Umbilical cord (tissue), 2 donors: ENCODE data around the gene APOBEC3C. TPM values are rescaled to one million over a fixed set of nuclear protein-coding genes. Genes with fewer than 3 reads are reported as not detected.
"Not testable (repeated sequence)": the region's sequence is repeated elsewhere in the genome, so short reads cannot be mapped to it uniquely, and the experiment has no call there.

Experiments used
- DNase-seq: peaks from one replicate; pipeline ENCODE4 v3.0.0-alpha.2; 2015; ENCODE audit warnings: low spot score
- total RNA-seq: library from RNA; depleted of rRNA; stranded (reverse); fragments of >200 nt; gene quantifications from one replicate; pipeline ENCODE4 v1.2.3, GENCODE V29; 2014; ENCODE audit warnings: low replicate concordance; ENCODE audit not compliant: insufficient read depth

The APOBEC3C gene
- total RNA-seq, 1 donor from 2014 or later = 4.6 TPM

DNA sequence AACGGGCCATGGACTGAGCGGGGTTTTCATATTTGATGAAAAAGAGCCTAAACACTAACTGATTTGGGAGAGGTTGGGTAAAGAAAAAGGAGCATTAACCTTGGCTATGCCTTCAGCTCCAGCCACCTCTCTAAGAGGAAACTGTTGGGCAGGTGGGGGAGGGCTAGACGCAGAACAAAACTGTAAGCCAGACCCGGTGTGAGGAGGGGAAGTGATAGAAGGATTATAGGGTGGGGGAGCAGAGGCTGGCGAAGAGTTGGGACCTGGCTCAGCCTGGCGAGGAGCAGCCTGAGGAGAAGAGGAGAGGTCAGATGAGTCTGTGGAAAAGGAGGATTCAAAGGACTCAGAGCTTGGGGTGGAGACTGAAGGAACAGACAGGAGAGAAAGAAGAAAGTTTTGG is 47.2 kb downstream of the APOBEC3C start:
- not testable (repeated sequence) for DNase-seq

DNA sequence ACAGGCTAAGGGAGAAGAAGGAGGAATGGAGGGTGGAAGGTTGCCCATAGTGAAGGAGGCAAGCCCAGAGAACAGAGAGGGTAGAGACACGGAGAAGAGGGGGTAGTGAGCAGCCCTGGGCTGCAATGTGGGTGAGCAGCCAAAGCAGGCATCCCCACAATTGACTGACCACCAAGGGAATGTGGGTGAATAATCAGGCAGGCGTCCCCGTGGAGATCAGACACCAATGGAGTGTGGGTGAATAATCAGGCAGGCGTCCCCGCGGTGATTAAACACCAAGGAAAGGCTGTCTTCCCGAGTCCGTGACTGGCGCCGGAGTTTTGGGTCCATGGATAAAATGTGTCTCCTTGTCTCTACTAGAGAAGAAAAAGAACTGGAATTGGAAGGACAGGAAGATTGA is 47.9 kb downstream of the APOBEC3C start:
- DNase-seq = not testable (repeated sequence)

DNA sequence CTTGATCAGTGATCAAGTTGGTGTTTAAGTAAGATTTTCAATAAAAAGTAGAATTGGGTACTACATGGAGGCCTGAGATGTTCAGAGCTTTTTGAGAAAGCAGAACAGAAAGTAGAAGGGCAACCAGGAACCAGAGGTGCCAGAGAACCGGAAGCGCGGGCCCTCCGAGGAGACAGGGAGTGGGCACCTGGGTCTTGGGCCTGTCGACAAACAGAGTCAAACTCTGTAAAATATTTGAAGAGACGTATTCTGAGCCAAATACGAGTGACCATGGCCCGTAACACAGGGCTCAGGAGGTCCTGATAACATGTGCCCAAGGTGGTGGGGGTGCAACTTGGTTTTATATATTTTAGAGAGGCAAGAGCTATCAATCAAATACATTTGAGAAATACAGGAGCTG is 49.8 kb downstream of the APOBEC3C start:
- not testable (repeated sequence) for DNase-seq

DNA sequence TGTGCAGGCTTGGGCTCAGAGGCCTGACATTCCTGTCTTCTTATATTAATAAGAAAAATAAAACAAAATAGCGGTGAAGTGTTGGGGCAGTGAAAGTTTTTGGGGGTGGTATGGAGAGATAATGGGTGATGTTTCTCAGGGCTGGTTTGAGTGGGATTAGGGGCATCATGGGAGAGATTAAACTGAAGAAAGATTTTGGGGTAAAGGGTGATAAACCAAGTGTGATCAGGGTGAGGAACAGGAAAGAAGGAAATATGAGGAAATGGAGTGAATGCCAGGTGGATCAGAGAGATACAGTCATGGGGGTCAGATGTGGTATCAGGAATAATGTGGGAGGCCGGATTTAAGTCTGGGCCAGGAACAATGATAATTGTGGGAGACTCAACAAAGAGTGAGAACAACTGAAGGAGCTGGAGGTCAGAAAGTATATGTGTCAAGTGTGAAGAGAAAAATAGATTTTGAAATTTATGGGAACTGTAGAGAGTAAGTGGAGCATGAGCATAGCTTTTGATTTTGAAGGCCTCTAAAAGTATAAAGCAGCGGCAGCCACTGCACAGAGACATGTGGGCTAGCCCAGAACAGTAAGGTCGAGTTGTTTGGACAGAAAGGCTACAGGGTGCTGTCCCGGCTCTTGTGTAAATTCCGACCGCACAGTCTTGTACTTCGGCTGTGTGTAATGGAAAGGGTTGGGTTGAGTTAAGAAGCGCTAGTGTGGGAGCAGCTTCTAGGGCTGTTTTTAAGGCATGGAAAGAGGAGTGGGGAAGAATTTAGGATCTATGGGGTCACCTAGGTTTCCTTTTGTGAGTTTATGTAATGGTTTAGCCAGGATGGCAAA is 52.6 kb downstream of the APOBEC3C start:
- not testable (repeated sequence) for DNase-seq

DNA sequence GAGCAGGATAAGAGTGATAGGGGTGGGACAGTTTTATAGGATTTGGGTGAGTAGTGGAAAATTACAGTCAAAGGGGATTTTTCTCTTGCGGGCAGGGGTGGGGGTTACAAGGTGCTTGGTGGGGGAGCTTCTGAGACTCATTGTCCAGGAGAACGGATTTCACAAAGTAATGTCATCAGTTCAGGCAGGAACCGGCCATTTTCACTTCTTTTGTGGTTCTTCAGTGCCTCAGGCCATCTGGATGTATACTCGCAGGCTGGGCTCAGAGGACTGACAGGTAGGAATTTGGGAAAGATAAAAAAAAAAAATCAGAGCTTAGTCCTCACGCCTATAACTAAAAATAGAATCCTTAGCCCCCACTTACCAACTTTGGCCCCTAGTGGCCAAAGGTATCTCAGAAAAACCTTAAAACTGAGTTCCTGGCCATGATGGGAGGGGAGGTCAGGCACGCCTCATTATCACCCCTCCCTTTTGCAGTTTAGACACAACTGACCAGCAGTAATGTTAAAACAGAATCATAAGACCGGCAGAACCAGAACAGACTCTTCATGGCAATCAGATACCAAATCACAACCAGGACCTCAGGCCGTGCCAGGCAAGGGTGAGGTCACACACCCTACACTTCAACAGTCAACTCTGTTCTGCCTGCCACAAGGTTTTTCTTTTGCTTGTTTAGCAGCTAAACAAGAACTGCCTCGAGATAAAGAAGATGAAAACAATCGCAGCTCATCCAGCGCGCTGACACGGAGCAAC is 54.2 kb downstream of the APOBEC3C start:
- DNase-seq = no peak

Other genes with a start within 250 kb of the APOBEC3C start
- 9.9 TPM for gene DNAL4, start 220.1 kb upstream of the APOBEC3C start, total RNA-seq
- gene NPTXR, start 170.2 kb upstream of the APOBEC3C start, total RNA-seq = 3.9 TPM
- gene CBX6, start 142.0 kb upstream of the APOBEC3C start, total RNA-seq = 51.8 TPM
- 16.6 TPM for gene APOBEC3A, start 56.6 kb upstream of the APOBEC3C start, total RNA-seq
- not detected for gene APOBEC3B, start 31.9 kb upstream of the APOBEC3C start, total RNA-seq
- gene APOBEC3D, start 6.9 kb downstream of the APOBEC3C start, total RNA-seq = 2.4 TPM
- 1.7 TPM for gene APOBEC3F, start 26.6 kb downstream of the APOBEC3C start, total RNA-seq
- gene APOBEC3G, start 63.0 kb downstream of the APOBEC3C start, total RNA-seq = 7.9 TPM
- gene APOBEC3H, start 83.0 kb downstream of the APOBEC3C start, total RNA-seq = not detected
- 10.4 TPM for gene CBX7, start 138.4 kb downstream of the APOBEC3C start, total RNA-seq
- gene PDGFB, start 230.7 kb downstream of the APOBEC3C start, total RNA-seq = 4.8 TPM